K562 (cell line): ENCODE results near the gene ZNF8. TPM values are rescaled to one million over a fixed set of nuclear protein-coding genes. Genes with fewer than 3 reads are reported as not detected.

Experiments
- BCL6 ChIP-seq: fragments of 250-450 bp; sonication (Bioruptor Pico); IDR thresholded peaks from 2 replicates; pipeline ENCODE4 v1.4.0; 2020
- C11orf30 ChIP-seq: fragments of 450-650 bp; IDR thresholded peaks from 2 replicates; pipeline ENCODE4 v1.6.1; 2016; ENCODE audit warnings: low read depth, mild to moderate bottlenecking
- CBFA2T3 ChIP-seq: fragments of 450-650 bp; IDR thresholded peaks from 2 replicates; pipeline ENCODE4 v1.6.1; 2017
- CHD2 ChIP-seq: IDR thresholded peaks from 2 replicates; pipeline ENCODE4 v1.6.1; 2011; ENCODE audit warnings: low read depth, low read length
- HIVEP1 ChIP-seq: fragments of 250-450 bp; sonication (Bioruptor Pico); IDR thresholded peaks from 2 replicates; pipeline ENCODE4 v1.4.0; 2020; ENCODE audit warnings: mild to moderate bottlenecking
- MAFG ChIP-seq: fragments of 450-650 bp; conservative IDR thresholded peaks from 2 replicates; pipeline ENCODE4 v1.6.1; 2016; ENCODE audit warnings: missing genetic modification characterization, missing compliant biosample characterization
- MAX ChIP-seq: sonication (generic); formaldehyde crosslinking; IDR thresholded peaks from 2 replicates; pipeline ENCODE4 v1.9.0; 2022; ENCODE audit warnings: mild to moderate bottlenecking, missing genetic modification reagents
- MBD2 ChIP-seq: sonication (generic); IDR thresholded peaks from 2 replicates; pipeline ENCODE4 v1.6.1; 2016; ENCODE audit warnings: low read depth, borderline replicate concordance
- MEF2A ChIP-seq: IDR thresholded peaks from 2 replicates; pipeline ENCODE4 v1.6.1; 2011; ENCODE audit warnings: low read depth, mild to moderate bottlenecking, low read length, moderate library complexity; ENCODE audit not compliant: control insufficient read depth
- NCOR1 ChIP-seq: fragments of 450-650 bp; IDR thresholded peaks from 2 replicates; pipeline ENCODE4 v1.6.1; 2016; ENCODE audit warnings: mild to moderate bottlenecking, moderate library complexity
- NRF1 ChIP-seq, 2 experiments: fragments of 450-650 bp; IDR thresholded peaks in 1 of 2; conservative IDR thresholded peaks in 1 of 2; 2 replicates each; pipeline ENCODE4 v1.6.1; 2014; ENCODE audit warnings: mild to moderate bottlenecking in 2 of 2
- SMAD2 ChIP-seq: fragments of 150-350 bp; IDR thresholded peaks from 2 replicates; pipeline ENCODE4 v1.6.1; 2014; ENCODE audit warnings: low read depth, mild to moderate bottlenecking, low read length
- XRCC4 ChIP-seq: IDR thresholded peaks from one replicate; pipeline ENCODE4 v1.6.1; 2011; ENCODE audit not compliant: insufficient read depth, insufficient read length; ENCODE audit errors: extremely low read depth
- ZNF232 ChIP-seq: sonication (generic); formaldehyde crosslinking; IDR thresholded peaks from 2 replicates; pipeline ENCODE4 v1.8.0; 2022; ENCODE audit warnings: mild to moderate bottlenecking, missing genetic modification reagents
- ZNF41 ChIP-seq: fragments of 250-450 bp; sonication (Bioruptor Pico); conservative IDR thresholded peaks from 2 replicates; pipeline ENCODE4 v1.4.0; 2020; ENCODE audit warnings: mild to moderate bottlenecking
- ZNF699 ChIP-seq: fragments of 250-450 bp; sonication (Bioruptor Pico); IDR thresholded peaks from 2 replicates; pipeline ENCODE4 v1.8.0; 2021; ENCODE audit warnings: mild to moderate bottlenecking, moderate library complexity; ENCODE audit not compliant: insufficient replicate concordance
- polyA plus RNA-seq, 8 experiments: library from polyadenylated mRNA; depleted of rRNA in 4 of 8; stranded (reverse) in 5 of 8; unstranded in 3 of 8; fragments of >200 nt; fragmentation: Nextera tagmentation in 2 of 8; fragmentation: Illumina TruSeq in 1 of 8; extraction: Ambion mirVana in 2 of 8; extraction: Trizol in 1 of 8; gene quantifications; 2 replicates each; pipeline versions ENCODE4 v1.2.1 to v1.2.3, GENCODE V29; 2011 to 2014; ENCODE audit warnings: inconsistent platforms in 1 of 8, missing spikeins in 1 of 8
- total RNA-seq, 7 experiments: library from RNA; depleted of rRNA in 6 of 7; stranded (reverse); fragments of >200 nt in 6 of 7; fragmentation: Illumina TruSeq in 2 of 7; extraction: Trizol in 2 of 7; gene quantifications; 2 replicates each; pipeline versions ENCODE4 v1.2.1 to v1.2.3, GENCODE V29; 2011 to 2021; ENCODE audit warnings: low replicate concordance in 1 of 7
- TF ChIP-seq, protein P1 (sequence below): sonication (generic); formaldehyde crosslinking; IDR thresholded peaks from 2 replicates; pipeline ENCODE4 v1.8.0; 2022; ENCODE audit warnings: mild to moderate bottlenecking, missing genetic modification reagents
- TF ChIP-seq, protein P2 (sequence below): fragments of 250-450 bp; sonication (Bioruptor Pico); IDR thresholded peaks from 2 replicates; pipeline ENCODE4 v1.4.0; 2020
- TF ChIP-seq, protein P3 (sequence below): IDR thresholded peaks from 2 replicates; pipeline ENCODE4 v1.6.1; 2014; ENCODE audit warnings: antibody characterized with exemption
- TF ChIP-seq, protein P4 (sequence below): sonication (generic); formaldehyde crosslinking; IDR thresholded peaks from 2 replicates; pipeline ENCODE4 v1.8.1; 2023; ENCODE audit warnings: mild to moderate bottlenecking, missing genetic modification reagents

The ZNF8 gene
- total and polyA plus RNA-seq, 9 of the 15 experiments (the other 6 are each of a cell fraction or from before 2014, with no cell fraction given) = 0.71 to 7.7 (median 4.7) TPM

- TF ChIP-seq, protein P1, sequence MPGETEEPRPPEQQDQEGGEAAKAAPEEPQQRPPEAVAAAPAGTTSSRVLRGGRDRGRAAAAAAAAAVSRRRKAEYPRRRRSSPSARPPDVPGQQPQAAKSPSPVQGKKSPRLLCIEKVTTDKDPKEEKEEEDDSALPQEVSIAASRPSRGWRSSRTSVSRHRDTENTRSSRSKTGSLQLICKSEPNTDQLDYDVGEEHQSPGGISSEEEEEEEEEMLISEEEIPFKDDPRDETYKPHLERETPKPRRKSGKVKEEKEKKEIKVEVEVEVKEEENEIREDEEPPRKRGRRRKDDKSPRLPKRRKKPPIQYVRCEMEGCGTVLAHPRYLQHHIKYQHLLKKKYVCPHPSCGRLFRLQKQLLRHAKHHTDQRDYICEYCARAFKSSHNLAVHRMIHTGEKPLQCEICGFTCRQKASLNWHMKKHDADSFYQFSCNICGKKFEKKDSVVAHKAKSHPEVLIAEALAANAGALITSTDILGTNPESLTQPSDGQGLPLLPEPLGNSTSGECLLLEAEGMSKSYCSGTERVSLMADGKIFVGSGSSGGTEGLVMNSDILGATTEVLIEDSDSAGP (CRISPR knock-in tag) = no peak
- TF ChIP-seq CBFA2T3 (peak; percentile 39), ZNF232 (no peak), ZNF699 (CRISPR knock-in tag) (no peak), SMAD2 (no peak), BCL6 (CRISPR knock-in tag) (no peak), HIVEP1 (CRISPR knock-in tag) (no peak), MEF2A (no peak), MAX (peak; percentile 84), NCOR1 (no peak), C11orf30 (no peak), ZNF41 (CRISPR knock-in tag) (no peak), NRF1 (conservative IDR thresholded peaks at IDR 0.05 in 1 of 2, IDR thresholded peaks at IDR 0.05 in 1 of 2) (peak; percentile 92 to 93), MAFG (tag) (no peak), CHD2 (no peak), MBD2 (no peak), XRCC4 (no peak)
- TF ChIP-seq, protein P2, sequence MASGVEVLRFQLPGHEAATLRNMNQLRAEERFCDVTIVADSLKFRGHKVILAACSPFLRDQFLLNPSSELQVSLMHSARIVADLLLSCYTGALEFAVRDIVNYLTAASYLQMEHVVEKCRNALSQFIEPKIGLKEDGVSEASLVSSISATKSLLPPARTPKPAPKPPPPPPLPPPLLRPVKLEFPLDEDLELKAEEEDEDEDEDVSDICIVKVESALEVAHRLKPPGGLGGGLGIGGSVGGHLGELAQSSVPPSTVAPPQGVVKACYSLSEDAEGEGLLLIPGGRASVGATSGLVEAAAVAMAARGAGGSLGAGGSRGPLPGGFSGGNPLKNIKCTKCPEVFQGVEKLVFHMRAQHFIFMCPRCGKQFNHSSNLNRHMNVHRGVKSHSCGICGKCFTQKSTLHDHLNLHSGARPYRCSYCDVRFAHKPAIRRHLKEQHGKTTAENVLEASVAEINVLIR (CRISPR knock-in tag) = no peak; the same call in 1 of the 2 replicates
- TF ChIP-seq, protein P3, sequence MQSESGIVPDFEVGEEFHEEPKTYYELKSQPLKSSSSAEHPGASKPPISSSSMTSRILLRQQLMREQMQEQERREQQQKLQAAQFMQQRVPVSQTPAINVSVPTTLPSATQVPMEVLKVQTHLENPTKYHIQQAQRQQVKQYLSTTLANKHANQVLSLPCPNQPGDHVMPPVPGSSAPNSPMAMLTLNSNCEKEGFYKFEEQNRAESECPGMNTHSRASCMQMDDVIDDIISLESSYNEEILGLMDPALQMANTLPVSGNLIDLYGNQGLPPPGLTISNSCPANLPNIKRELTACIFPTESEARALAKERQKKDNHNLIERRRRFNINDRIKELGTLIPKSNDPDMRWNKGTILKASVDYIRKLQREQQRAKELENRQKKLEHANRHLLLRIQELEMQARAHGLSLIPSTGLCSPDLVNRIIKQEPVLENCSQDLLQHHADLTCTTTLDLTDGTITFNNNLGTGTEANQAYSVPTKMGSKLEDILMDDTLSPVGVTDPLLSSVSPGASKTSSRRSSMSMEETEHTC = no peak; the same call in 1 of the 2 replicates
- TF ChIP-seq, protein P4, sequence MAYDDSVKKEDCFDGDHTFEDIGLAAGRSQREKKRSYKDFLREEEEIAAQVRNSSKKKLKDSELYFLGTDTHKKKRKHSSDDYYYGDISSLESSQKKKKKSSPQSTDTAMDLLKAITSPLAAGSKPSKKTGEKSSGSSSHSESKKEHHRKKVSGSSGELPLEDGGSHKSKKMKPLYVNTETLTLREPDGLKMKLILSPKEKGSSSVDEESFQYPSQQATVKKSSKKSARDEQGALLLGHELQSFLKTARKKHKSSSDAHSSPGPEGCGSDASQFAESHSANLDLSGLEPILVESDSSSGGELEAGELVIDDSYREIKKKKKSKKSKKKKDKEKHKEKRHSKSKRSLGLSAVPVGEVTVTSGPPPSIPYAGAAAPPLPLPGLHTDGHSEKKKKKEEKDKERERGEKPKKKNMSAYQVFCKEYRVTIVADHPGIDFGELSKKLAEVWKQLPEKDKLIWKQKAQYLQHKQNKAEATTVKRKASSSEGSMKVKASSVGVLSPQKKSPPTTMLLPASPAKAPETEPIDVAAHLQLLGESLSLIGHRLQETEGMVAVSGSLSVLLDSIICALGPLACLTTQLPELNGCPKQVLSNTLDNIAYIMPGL (CRISPR knock-in tag) = no peak
Observed at GRCh38 chr19:58279042-58279924, 528 bp downstream of the ZNF8 start (continued).
